NCI-H510A treated with DMSO at 0.1 percent for 48 hours (cell line): ENCODE data around the gene TBXT.
"Not testable (repeated sequence)": the region's sequence is repeated elsewhere in the genome, so short reads cannot be mapped to it uniquely, and the experiment has no call there.

ENCODE experiments used
- DNase-seq: peaks from one replicate; lab custom pipeline; 2025; lab: John Stamatoyannopoulos, UW

Gene TBXT

GRCh38 chr6:166172546-166172945, 4.9 kb upstream of the TBXT start:
- DNase-seq, result no peak

GRCh38 chr6:166169549-166170421, 2.1 kb upstream of the TBXT start:
- no peak for DNase-seq

GRCh38 chr6:166168616-166169548, 1.2 kb upstream of the TBXT start:
- DNase-seq, result peak; percentile 46

- DNase-seq, result no peak
Observed at GRCh38 chr6:166167258-166167731, 356 bp downstream of the TBXT start.

- no peak for DNase-seq
Observed at GRCh38 chr6:166166314-166167257, 1.1 kb downstream of the TBXT start.

GRCh38 chr6:166165558-166166313, 1.9 kb downstream of the TBXT start:
- DNase-seq, result no peak

- DNase-seq, result no peak
Observed at GRCh38 chr6:166162599-166163342, 4.9 kb downstream of the TBXT start.

- DNase-seq, result no peak
Observed at GRCh38 chr6:166157930-166158617, 9.6 kb downstream of the TBXT start.

- DNase-seq, result peak; percentile 18
Observed at GRCh38 chr6:166156942-166157341, 10.7 kb downstream of the TBXT start.

- DNase-seq, result no peak
Observed at GRCh38 chr6:166153966-166154365, 13.7 kb downstream of the TBXT start.

GRCh38 chr6:166152660-166153059, 15.0 kb downstream of the TBXT start:
- no peak for DNase-seq

- DNase-seq, result no peak
Observed at GRCh38 chr6:166151798-166152197, 15.9 kb downstream of the TBXT start.

GRCh38 chr6:166145751-166146150, 21.9 kb downstream of the TBXT start:
- DNase-seq, result no peak

- DNase-seq, result no peak
Observed at GRCh38 chr6:166143011-166143410, 24.6 kb downstream of the TBXT start.

- no peak for DNase-seq
Observed at GRCh38 chr6:166127624-166128472, 39.8 kb downstream of the TBXT start.

GRCh38 chr6:166123115-166123514, 44.5 kb downstream of the TBXT start:
- not testable (repeated sequence) for DNase-seq

GRCh38 chr6:166121726-166122125, 45.9 kb downstream of the TBXT start:
- no peak for DNase-seq

- no peak for DNase-seq
Observed at GRCh38 chr6:166119116-166119911, 48.3 kb downstream of the TBXT start.
